GM13977 (cell line): ENCODE results near the gene MECR.

Experiments used
- DNase-seq: peaks from one replicate; pipeline ENCODE4 v3.0.0; 2012; ENCODE audit warnings: low spot score
- in situ Hi-C: fragments of 300-500 bp; cut with MboI; formaldehyde crosslinking; loops from one replicate; pipeline ENCODE4 v1.12.0; 2022; ENCODE audit warnings: low sequenced_read_pairs, low pct_unique_long_range_greater_than_20kb, mixed read lengths, inconsistent platforms; ENCODE audit not compliant: unreplicated experiment
- TF ChIP-seq, protein P1 (sequence below): IDR thresholded peaks from 2 replicates; pipeline ENCODE4 v1.5.1; 2012; ENCODE audit warnings: mild to moderate bottlenecking, control low read depth; ENCODE audit not compliant: insufficient read depth; ENCODE audit errors: extremely low read depth, missing control alignments

The MECR gene

DNA sequence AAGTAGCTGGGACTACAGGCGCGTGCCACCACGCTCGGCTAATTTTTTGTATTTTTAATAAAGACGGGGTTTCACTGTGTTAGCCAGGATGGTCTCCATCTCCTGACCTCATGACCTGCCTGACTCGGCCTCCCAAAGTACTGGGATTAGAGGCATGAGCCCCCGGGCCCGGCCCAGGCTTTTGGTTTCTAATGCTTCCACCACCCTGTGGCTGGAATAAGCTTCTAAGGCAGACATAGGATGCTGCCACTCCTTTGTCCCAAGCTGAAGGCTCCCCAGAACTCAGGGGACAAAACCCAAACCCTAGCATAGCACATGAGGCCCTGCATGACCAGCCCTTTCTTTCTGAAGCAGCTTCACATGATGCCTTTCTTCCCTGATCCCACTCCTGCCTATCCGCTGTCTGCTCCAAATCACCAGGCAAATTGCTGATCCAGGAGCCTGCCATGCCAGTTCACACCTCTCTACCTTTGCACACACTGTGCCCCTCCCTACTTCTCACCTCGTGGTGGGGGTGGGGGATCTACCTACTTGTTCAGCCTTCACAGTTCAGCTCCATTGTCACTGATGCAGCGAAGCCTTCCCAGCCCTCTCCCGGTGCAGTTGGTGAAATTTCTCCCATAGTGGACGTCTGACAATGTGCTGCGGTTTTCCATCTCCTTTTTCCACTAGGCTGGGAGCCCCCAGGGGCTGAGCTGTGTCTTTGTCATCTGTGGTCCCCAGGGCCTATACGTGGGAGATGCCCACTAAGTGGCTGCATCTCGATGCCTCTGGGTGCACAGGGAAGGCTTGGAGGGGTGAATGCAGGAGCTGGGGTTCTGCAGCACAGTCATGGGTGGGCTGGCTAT is 12.5 kb upstream of the MECR start:
- in situ Hi-C loops: no loop called here
- no peak for DNase-seq
- TF ChIP-seq, protein P1, sequence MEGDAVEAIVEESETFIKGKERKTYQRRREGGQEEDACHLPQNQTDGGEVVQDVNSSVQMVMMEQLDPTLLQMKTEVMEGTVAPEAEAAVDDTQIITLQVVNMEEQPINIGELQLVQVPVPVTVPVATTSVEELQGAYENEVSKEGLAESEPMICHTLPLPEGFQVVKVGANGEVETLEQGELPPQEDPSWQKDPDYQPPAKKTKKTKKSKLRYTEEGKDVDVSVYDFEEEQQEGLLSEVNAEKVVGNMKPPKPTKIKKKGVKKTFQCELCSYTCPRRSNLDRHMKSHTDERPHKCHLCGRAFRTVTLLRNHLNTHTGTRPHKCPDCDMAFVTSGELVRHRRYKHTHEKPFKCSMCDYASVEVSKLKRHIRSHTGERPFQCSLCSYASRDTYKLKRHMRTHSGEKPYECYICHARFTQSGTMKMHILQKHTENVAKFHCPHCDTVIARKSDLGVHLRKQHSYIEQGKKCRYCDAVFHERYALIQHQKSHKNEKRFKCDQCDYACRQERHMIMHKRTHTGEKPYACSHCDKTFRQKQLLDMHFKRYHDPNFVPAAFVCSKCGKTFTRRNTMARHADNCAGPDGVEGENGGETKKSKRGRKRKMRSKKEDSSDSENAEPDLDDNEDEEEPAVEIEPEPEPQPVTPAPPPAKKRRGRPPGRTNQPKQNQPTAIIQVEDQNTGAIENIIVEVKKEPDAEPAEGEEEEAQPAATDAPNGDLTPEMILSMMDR: no peak

DNA sequence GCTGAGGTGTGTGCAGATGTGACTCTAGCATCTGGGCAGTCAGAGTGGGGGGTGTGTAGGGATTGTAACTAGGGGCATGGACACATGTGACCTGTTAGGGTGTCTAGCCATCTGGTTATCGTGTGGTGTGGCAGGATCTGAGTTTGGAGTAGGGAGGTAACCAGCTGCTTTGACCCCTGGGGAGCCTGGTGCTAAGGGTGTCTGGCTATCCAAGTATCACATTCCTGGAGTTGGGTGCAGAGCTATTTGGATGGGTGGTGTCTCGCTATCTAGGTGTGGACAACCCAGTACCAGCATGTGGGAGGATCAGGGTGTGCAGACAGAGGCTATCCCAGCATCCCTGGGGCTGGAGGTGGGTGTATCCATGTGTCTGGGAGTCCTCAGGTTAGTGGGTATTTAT is 10.3 kb upstream of the MECR start:
- TF ChIP-seq, protein P1: no peak
- in situ Hi-C loops: no loop called here
- no peak for DNase-seq

DNA sequence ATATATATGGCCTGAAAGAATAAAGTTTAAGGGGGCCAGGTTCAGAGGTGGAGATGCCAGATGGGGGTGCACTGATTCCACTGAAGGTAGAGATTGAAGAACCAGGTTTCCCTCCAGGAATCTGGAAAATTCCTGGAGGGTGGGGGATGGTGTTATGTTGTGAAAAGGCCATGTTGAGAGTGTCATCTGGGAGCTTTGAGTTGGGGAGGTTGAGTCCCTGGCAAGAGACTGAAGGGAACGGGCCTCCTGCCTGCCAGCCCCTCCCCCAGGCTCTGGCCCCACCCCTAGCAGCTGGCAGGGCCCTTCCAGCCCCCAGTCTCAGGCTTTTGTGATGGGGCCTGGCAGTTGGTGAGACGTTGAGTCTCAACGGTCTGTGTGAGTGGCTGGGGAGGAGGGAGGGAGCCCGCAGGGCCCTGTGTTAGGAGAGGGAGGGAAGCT is 9.7 kb upstream of the MECR start:
- TF ChIP-seq, protein P1: no peak
- no peak for DNase-seq
- in situ Hi-C loops: no loop called here

DNA sequence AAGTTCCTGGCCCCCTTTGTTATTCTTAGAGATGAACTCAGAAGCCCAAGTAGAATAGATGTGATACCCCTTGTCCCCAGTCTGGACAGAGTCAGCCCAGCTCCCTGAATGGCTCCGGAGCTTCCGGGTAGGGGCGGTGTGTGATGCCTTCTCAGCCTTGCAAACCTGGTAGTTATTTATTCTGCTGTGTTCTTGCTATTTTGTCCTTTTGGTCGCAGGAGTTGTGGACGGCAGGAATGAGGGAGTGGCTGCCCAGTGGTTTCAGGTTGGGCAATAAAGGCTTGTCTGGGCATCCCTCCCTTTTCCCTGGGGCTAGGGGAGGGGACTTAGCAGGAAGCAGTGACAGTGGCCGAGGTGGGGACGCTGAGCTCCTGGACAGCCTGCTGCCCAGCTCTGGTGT is 8.4 kb upstream of the MECR start:
- in situ Hi-C loops: no loop called here
- DNase-seq: no peak
- TF ChIP-seq, protein P1: no peak

DNA sequence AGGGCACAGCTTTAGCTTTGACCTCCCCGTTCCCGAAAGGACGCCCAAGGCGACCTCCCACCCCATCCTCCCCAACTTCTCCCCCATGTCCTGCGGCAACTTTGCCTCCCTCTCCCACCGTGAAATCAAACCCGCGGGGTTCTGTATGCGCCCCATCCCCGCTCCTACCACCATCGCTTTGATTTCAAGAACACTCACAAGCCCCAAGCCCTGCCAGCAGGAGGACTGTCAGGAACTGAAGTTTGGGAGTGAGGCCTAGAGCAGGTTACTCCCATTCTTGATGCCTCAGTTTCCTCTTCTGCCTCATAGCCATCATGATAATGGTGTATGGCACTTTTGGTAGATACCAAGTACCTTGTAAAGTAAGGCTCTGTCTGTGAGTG is 7.9 kb upstream of the MECR start:
- DNase-seq: no peak
- in situ Hi-C loops: no loop called here
- TF ChIP-seq, protein P1: no peak

DNA sequence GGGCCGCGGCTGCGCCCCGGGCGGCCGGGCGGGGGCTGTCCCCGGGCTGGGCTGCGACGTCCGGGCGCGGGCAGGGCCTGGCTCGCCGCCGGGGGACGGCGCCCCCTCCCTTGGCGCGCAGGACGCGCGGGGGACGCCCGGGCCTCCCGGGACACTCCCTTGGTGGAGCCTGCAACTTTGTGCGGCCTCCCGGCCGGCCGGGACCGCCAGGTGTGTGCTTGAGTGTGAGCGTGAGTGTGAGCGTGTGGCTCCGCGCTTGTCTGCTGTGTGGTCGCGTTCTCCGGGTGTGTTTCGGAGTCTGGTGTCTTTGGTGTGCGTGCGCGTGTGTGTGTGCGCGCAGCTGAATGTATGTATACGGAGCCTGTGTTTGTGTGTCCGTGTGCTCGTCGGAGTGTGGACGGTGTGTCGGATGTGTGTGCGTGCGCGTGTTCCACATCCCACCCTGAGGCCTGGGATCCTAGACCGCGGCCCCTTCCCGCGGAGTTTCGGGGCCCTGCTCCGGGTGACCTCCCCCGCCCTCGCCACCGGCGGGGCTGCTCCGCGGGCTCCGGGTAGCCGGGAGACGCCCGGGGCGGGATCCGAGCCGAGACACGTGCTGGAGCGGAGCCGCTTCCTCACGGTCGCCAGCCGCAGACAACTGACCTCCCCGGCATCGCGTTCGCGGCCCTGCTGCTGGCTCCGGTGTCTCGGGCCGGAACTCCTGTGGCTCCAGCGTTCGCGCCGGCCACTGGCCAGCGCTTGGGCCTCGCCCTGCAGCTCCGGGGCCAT is 7.3 kb upstream of the MECR start:
- peak; percentile 59 for DNase-seq
- in situ Hi-C loops: no loop called here
- TF ChIP-seq, protein P1: no peak
